Spinal cord (tissue), 10 donors: ENCODE results near the gene C22orf42. TPM values are rescaled to one million over a fixed set of nuclear protein-coding genes. Genes with fewer than 3 reads are reported as not detected.

Source experiments
- DNase-seq, 6 donors: peaks; one replicate each; pipeline versions ENCODE4 v3.0.0 to v3.0.0-alpha.2; 2013 to 2015; ENCODE audit warnings: low spot score in 6 of 6, low read depth in 4 of 6
- H3K27ac ChIP-seq: one replicate; pipeline ENCODE4 v1.5.1; 2013; ENCODE audit warnings: low read depth, low read length, control low read depth
- H3K27me3 ChIP-seq: one replicate; pipeline ENCODE4 v1.6.1; 2013; ENCODE audit warnings: low read length; ENCODE audit not compliant: control insufficient read depth, insufficient read depth
- H3K36me3 ChIP-seq: one replicate; pipeline ENCODE4 v1.6.1; 2013; ENCODE audit warnings: low read length; ENCODE audit not compliant: control insufficient read depth, insufficient read depth
- H3K4me1 ChIP-seq: one replicate; pipeline ENCODE4 v1.6.1; 2013; ENCODE audit warnings: low read length; ENCODE audit not compliant: control insufficient read depth, insufficient read depth
- H3K4me3 ChIP-seq: one replicate; pipeline ENCODE4 v1.5.1; 2013; ENCODE audit warnings: low read depth, low read length, control low read depth
- H3K9me3 ChIP-seq: one replicate; pipeline ENCODE4 v1.6.1; 2013; ENCODE audit warnings: low read length; ENCODE audit not compliant: control insufficient read depth, insufficient read depth
- WGBS: methylation state at CpG from one replicate; pipeline ENCODE4 v1.1.5; 2013; ENCODE audit warnings: missing lambda C conversion rate; ENCODE audit not compliant: insufficient coverage; 5-methylcytosine and 5-hydroxymethylcytosine counted together
- polyA plus RNA-seq, 2 donors: library from polyadenylated mRNA; unstranded; fragments of 120-200 nt; gene quantifications; one replicate each; pipeline ENCODE4 v1.2.1, GENCODE V29; 2013; ENCODE audit not compliant: insufficient read length in 2 of 2
- small RNA-seq: library from RNA; depleted of rRNA; stranded (forward); fragments of <200 nt; gene quantifications from one replicate; pipeline ENCODE3, GENCODE V24; 2014; ENCODE audit warnings: low replicate concordance
- total RNA-seq, 2 donors: library from RNA; depleted of rRNA in 1 of 2; stranded (reverse); fragments of 120-200 nt in 1 of 2; fragments of >200 nt in 1 of 2; gene quantifications; one replicate each; pipeline versions ENCODE4 v1.2.3 to v1.2.4, GENCODE V29; 2013 to 2014
- donor health status: healthy.

Gene C22orf42
- total and polyA plus RNA-seq, 4 donors, result 1.8 to 5.8 (median 3.4) TPM

DNA sequence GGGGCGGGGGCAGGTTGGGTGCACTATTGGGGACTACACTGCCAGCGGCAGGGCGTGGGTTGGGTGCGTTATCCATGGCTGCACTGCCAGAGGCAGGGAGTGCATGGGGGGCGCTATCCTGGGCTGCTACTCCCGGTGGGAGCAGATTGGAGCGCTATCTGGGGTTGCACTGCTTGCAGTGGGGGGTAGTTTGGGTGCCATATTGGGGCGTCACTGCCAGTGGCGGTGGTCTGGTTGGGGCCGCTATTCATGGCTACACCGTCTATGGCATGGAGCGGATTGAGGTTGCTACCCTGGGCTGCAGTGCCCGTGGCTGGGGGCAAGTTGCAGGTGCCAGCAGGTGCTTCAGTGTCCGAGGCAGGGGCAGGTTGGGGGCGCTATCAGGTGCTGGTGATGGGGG is 36.2 kb downstream of the C22orf42 start:
- WGBS, result 94% methylated on average over 12 of the region's 15 CpGs
- Histone ChIP-seq H3K36me3 (no peaks in the 10 kb centered on the region), H3K27me3 (no peaks in the 10 kb centered on the region), H3K9me3 (no peaks in the 10 kb centered on the region), H3K4me3 (no peak overlapping the region), H3K4me1 (no peaks in the 10 kb centered on the region), H3K27ac (no peak overlapping the region)
- no peak for DNase-seq

DNA sequence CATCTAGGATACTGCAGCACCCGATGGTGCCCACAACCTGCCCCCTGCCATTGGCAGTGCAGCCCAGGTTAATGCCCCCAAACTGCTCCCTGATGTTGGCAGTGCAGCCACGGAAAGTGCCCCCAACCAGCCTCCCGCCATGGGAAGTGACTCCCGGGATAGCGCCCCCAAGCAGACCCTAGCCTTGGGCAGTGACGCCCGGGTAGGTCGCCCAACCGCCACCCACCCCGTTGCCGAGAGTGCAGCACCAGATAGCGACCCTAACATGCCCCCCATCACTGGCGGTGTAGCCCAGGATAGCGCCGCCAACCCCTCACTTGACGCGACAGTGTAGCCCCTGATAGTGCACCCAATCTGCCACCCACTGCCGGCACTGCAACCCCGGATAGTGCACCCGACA is 38.5 kb downstream of the C22orf42 start:
- no peaks in the 10 kb centered on the region for H3K36me3 ChIP-seq
- H3K4me3 ChIP-seq, result no peak overlapping the region
- no peaks in the 10 kb centered on the region for H3K27me3 ChIP-seq
- DNase-seq, result no peak
- no peak overlapping the region for H3K27ac ChIP-seq
- H3K9me3 ChIP-seq, result no peaks in the 10 kb centered on the region
- WGBS, result 94% methylated on average over 20 of the region's 20 CpGs
- no peaks in the 10 kb centered on the region for H3K4me1 ChIP-seq

DNA sequence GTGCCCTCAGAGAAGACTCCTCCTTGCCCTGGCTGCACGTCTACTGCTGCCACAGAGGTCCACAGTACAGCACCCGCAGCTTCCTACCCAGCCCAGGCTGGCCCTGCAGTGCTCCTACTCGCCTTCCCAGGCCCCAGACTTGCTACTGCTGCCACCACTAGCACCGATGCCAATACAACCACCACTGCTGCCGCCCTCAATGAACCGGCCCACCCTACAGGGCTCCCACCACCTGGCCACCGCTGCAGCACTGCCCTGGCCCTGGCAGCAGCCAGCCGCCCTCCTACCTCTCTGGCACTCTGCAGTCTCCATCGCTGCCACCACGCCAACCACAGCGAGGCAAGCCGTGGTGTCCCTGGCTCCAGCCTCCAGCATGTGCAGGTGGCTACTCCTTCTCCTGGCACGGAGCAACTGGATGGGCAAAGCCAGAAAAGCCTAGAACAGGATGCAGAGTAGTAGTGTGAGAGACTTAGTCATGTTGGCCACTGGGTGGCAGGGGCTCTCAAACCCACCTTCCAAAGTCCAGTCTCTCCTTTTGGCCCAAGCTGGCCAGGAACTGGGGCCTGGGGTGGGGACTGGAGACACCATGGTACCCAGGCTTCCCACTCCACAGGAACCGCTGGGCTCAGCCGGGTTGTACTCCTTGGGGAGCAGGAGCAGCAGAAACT is 39.4 kb downstream of the C22orf42 start:
- no peaks in the 10 kb centered on the region for H3K27me3 ChIP-seq
- WGBS, result 85% methylated on average over 15 of the region's 15 CpGs
- H3K27ac ChIP-seq, result no peak overlapping the region
- DNase-seq, result no peak
- no peaks in the 10 kb centered on the region for H3K4me1 ChIP-seq
- H3K36me3 ChIP-seq, result no peaks in the 10 kb centered on the region
- no peak overlapping the region for H3K4me3 ChIP-seq
- H3K9me3 ChIP-seq, result no peaks in the 10 kb centered on the region

DNA sequence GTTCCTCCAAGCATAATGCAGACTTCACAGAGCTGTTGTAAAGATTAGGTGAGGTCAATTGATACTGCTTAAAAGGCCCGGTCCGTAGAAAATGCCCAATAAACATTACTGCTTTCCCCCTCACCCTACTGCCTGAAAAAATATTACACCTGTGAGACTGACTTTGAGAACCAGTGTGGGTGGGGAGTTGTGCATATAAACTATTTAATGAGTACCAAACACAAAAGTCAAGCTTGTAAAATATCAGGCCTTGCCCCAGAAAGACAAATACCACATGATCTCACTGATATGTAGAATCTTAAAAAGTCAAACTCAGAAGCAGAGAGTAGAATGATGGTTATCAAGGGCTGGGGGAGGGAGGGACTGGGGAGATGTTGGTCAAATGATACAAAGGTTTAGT is 46.7 kb downstream of the C22orf42 start:
- H3K27ac ChIP-seq, result no peak overlapping the region
- no peaks in the 10 kb centered on the region for H3K36me3 ChIP-seq
- no peaks in the 10 kb centered on the region for H3K4me1 ChIP-seq
- peaks cover 2% of the 10 kb centered on the region for H3K27me3 ChIP-seq
- DNase-seq, result no peak
- no peaks in the 10 kb centered on the region for H3K9me3 ChIP-seq
- H3K4me3 ChIP-seq, result no peak overlapping the region
- no CpG with 5 or more reads among the region's 2 CpGs for WGBS

DNA sequence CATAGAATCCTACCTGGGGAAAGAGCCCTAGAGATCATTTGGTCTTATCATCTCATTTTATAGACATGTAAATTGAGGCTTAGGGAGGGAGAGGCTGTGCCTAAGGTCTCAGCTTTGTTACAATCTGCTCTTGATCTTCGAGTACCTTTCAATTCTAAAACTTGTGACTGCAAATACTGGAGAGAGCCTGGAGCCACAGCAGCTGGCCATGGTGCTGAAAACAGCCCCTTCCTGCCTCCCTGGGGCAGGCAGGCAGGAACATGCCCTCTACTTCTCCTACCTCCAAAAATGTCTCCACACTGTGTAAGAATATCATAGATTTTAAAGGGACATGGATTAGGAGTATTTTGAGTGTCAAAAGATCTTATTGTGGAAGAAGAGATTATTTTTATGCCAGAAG is 52.2 kb downstream of the C22orf42 start:
- Histone ChIP-seq H3K27me3 (peaks cover 4% of the 10 kb centered on the region), H3K36me3 (no peaks in the 10 kb centered on the region), H3K27ac (no peak overlapping the region), H3K9me3 (no peaks in the 10 kb centered on the region), H3K4me1 (no peaks in the 10 kb centered on the region), H3K4me3 (no peak overlapping the region)
- 50% methylated on average over 1 of the region's 1 CpG for WGBS
- DNase-seq, result peak in 1 of 6 donors; percentile 18

DNA sequence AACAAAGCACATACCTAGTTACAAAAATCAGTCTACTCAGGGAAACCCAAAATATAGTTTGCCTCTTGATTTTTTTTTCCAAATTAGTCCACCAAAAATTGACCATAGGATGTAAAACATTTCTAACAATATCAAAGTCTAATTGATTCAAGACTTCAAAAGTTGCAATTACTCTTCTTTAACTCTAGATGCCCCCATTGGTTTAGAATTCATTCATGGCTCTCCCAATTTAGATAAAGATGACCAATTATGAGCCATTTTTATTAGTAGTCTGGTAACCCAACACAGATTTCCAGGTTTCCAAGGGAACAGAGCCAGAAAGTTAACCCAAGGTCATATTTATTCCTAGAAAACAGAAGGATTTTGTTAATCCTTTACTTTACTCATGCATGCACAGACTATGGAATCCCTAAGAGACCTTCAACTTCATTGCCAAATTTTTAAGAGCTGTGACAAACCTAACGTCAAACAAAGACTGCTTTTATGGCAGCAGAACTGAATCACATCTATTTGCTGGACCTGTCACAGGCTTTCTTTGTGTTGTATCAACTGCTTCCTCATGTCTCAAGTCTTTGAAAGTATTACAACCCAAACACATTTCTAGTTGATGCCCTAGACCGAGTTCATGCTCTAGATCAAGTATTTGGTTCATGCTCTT is 55.3 kb downstream of the C22orf42 start:
- DNase-seq, result peak in 3 of 6 donors; percentile 8 to 67 (median 55)
- no peak overlapping the region for H3K4me3 ChIP-seq
- no peaks in the 10 kb centered on the region for H3K4me1 ChIP-seq
- peaks cover 7% of the 10 kb centered on the region for H3K27me3 ChIP-seq
- H3K9me3 ChIP-seq, result no peaks in the 10 kb centered on the region
- 31% methylated on average over 2 of the region's 2 CpGs for WGBS
- H3K36me3 ChIP-seq, result no peaks in the 10 kb centered on the region
- H3K27ac ChIP-seq, result no peak overlapping the region

DNA sequence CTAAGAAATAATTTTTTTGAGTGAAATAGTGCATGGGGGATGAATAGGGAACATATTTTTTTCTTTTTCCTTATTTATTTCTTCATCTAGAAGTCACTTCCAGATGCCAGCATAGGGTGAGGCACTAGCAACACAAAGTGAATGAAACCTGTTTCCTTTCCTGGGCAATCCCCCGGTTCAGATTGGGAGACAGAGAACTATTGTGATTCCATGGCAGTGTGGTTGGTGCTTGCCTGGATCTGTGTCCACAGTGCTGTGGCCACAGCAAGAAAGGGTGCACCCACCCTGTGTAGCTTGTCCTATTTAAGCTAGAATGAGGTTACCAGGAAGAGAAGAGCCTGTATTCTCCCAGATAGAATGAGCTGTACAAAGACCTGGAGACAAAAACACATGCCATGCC is 58.4 kb downstream of the C22orf42 start:
- no peak for DNase-seq
- H3K27me3 ChIP-seq, result peaks cover 4% of the 10 kb centered on the region
- no peak overlapping the region for H3K4me3 ChIP-seq
- H3K4me1 ChIP-seq, result no peaks in the 10 kb centered on the region
- no peak overlapping the region for H3K27ac ChIP-seq
- no peaks in the 10 kb centered on the region for H3K36me3 ChIP-seq
- 40% methylated on average over 1 of the region's 1 CpG for WGBS
- H3K9me3 ChIP-seq, result no peaks in the 10 kb centered on the region

Small RNAs within 50 kb of the gene (small RNA-seq; reads per million reads assigned to genes)
- not detected for gene AP1B1P2
- gene RF02171, result not detected

Other genes starting within 250 kb of the C22orf42 start
- gene YWHAH, start 214.8 kb downstream of the C22orf42 start, total RNA-seq, result 100 to 1,000 TPM; 185 to 291 TPM
- gene YWHAH, start 214.8 kb downstream of the C22orf42 start, polyA plus RNA-seq, result 100 to 1,000 TPM; 565 to 578 TPM
- gene SLC5A1, start 116.0 kb downstream of the C22orf42 start, total RNA-seq, result under 1 TPM; 0.06 to 0.30 TPM
- gene SLC5A1, start 116.0 kb downstream of the C22orf42 start, polyA plus RNA-seq, result under 1 TPM; 0.18 to 0.32 TPM
- 1 to 10 TPM in 1 of 2 donors, under 1 TPM in 1; 0.33 to 1.8 TPM for gene RFPL2, start 45.8 kb upstream of the C22orf42 start, total RNA-seq
- gene RFPL2, start 45.8 kb upstream of the C22orf42 start, polyA plus RNA-seq, result 1 to 10 TPM; 2.5 to 6.6 TPM
- 1 to 10 TPM in 1 of 2 donors, under 1 TPM in 1; 0.72 to 1.1 TPM for gene SLC5A4, start 96.0 kb upstream of the C22orf42 start, total RNA-seq
- gene SLC5A4, start 96.0 kb upstream of the C22orf42 start, polyA plus RNA-seq, result under 1 TPM; 0.59 to 0.98 TPM
- not detected for gene RFPL3, start 198.6 kb upstream of the C22orf42 start, total RNA-seq
- under 1 TPM; 0.38 to 0.47 TPM for gene RFPL3, start 198.6 kb upstream of the C22orf42 start, polyA plus RNA-seq